H9 (cell line): ENCODE results near the gene NCOA5. TPM values are rescaled to one million over a fixed set of nuclear protein-coding genes. Genes with fewer than 3 reads are reported as not detected.

ENCODE experiments used
- DNase-seq: peaks from one replicate; pipeline ENCODE4 v3.0.0-alpha.2; 2017
- H2AFZ ChIP-seq: one replicate; pipeline ENCODE4 v1.6.1; 2013; ENCODE audit warnings: mild to moderate bottlenecking, low read length, control low read depth, moderate library complexity
- H2AK5ac ChIP-seq: 2 replicates; pipeline ENCODE4 v1.6.1; 2013; ENCODE audit warnings: low read length, control low read depth, mixed read lengths; ENCODE audit not compliant: insufficient read length
- H2BK120ac ChIP-seq: one replicate; pipeline ENCODE4 v1.6.1; 2013; ENCODE audit warnings: low read depth, mild to moderate bottlenecking, low read length, control low read depth, inconsistent platforms; ENCODE audit not compliant: poor library complexity, severe bottlenecking
- H2BK12ac ChIP-seq: 2 replicates; pipeline ENCODE4 v1.6.1; 2013; ENCODE audit warnings: low read length, control low read depth, mixed read lengths, low read depth; ENCODE audit not compliant: insufficient read length
- H2BK15ac ChIP-seq: 2 replicates; pipeline ENCODE4 v1.6.1; 2013; ENCODE audit warnings: low read depth, low read length, control low read depth
- H2BK20ac ChIP-seq: one replicate; pipeline ENCODE4 v1.6.1; 2013; ENCODE audit warnings: low read depth, mild to moderate bottlenecking, low read length, control low read depth, inconsistent platforms; ENCODE audit not compliant: poor library complexity, severe bottlenecking
- H2BK5ac ChIP-seq: 2 replicates; pipeline ENCODE4 v1.6.1; 2013; ENCODE audit warnings: low read length, control low read depth, mixed read lengths; ENCODE audit not compliant: insufficient read length
- H3K14ac ChIP-seq: 2 replicates; pipeline ENCODE4 v1.6.1; 2013; ENCODE audit warnings: low read length, control low read depth; ENCODE audit not compliant: insufficient read depth
- H3K18ac ChIP-seq: 2 replicates; pipeline ENCODE4 v1.6.1; 2013; ENCODE audit warnings: low read depth, mild to moderate bottlenecking, mixed read lengths, low read length, control low read depth; ENCODE audit not compliant: insufficient read length
- H3K23ac ChIP-seq: 2 replicates; pipeline ENCODE4 v1.6.1; 2013; ENCODE audit warnings: low read length, control low read depth, mixed read lengths, low read depth; ENCODE audit not compliant: insufficient read length
- H3K23me2 ChIP-seq: 2 replicates; pipeline ENCODE4 v1.6.1; 2013; ENCODE audit warnings: low read depth, mild to moderate bottlenecking, mixed read lengths, low read length, control low read depth; ENCODE audit not compliant: insufficient read length, poor library complexity, severe bottlenecking
- H3K27ac ChIP-seq: 2 replicates; pipeline ENCODE4 v1.5.1; 2013; ENCODE audit warnings: low read length, control low read depth, mixed read lengths, low read depth; ENCODE audit not compliant: insufficient read length
- H3K27me3 ChIP-seq: 2 replicates; pipeline ENCODE4 v1.6.1; 2013; ENCODE audit warnings: low read length, control low read depth, inconsistent platforms; ENCODE audit not compliant: insufficient read depth
- H3K4ac ChIP-seq: 2 replicates; pipeline ENCODE4 v1.6.1; 2013; ENCODE audit warnings: low read depth, mild to moderate bottlenecking, control low read depth, inconsistent platforms, low read length, moderate library complexity
- H3K4me1 ChIP-seq: 2 replicates; pipeline ENCODE4 v1.6.1; 2013; ENCODE audit warnings: low read length, control low read depth, inconsistent platforms; ENCODE audit not compliant: insufficient read depth
- H3K4me2 ChIP-seq: 2 replicates; pipeline ENCODE4 v1.6.1; 2013; ENCODE audit warnings: low read length, control low read depth, mixed read lengths; ENCODE audit not compliant: insufficient read length, insufficient read depth
- H3K56ac ChIP-seq: 2 replicates; pipeline ENCODE4 v1.6.1; 2013; ENCODE audit warnings: low read depth, mild to moderate bottlenecking, mixed read lengths, low read length, control low read depth; ENCODE audit not compliant: insufficient read length
- H3K79me1 ChIP-seq: 2 replicates; pipeline ENCODE4 v1.6.1; 2013; ENCODE audit warnings: low read depth, mild to moderate bottlenecking, moderate library complexity, low read length, control low read depth, inconsistent platforms; ENCODE audit not compliant: insufficient read depth, poor library complexity, severe bottlenecking
- H3K79me2 ChIP-seq: 2 replicates; pipeline ENCODE4 v1.6.1; 2013; ENCODE audit warnings: low read length, control low read depth, inconsistent platforms; ENCODE audit not compliant: insufficient read depth
- H3K9ac ChIP-seq: 2 replicates; pipeline ENCODE4 v1.6.1; 2013; ENCODE audit warnings: low read length, control low read depth, mixed read lengths; ENCODE audit not compliant: insufficient read length; ENCODE audit errors: extremely low read depth
- H3K9me3 ChIP-seq: one replicate; pipeline ENCODE4 v1.6.1; 2013; ENCODE audit warnings: low read depth, low read length, inconsistent platforms; ENCODE audit not compliant: control insufficient read depth
- H3T11ph ChIP-seq: one replicate; pipeline ENCODE4 v1.6.1; 2013; ENCODE audit warnings: mild to moderate bottlenecking, low read length, control low read depth, inconsistent platforms
- H4K20me1 ChIP-seq: one replicate; pipeline ENCODE4 v1.6.1; 2013; ENCODE audit not compliant: control insufficient read depth, insufficient read length, insufficient read depth
- H4K5ac ChIP-seq: 2 replicates; pipeline ENCODE4 v1.6.1; 2013; ENCODE audit warnings: low read depth, mild to moderate bottlenecking, mixed read lengths, low read length, control low read depth; ENCODE audit not compliant: insufficient read length
- H4K8ac ChIP-seq: replicated peaks from 2 replicates; pipeline ENCODE4 v1.6.1; 2013; ENCODE audit warnings: low read length, control low read depth, mixed read lengths, low read depth; ENCODE audit not compliant: insufficient read length
- H4K91ac ChIP-seq: 2 replicates; pipeline ENCODE4 v1.6.1; 2013; ENCODE audit warnings: low read depth, mild to moderate bottlenecking, moderate library complexity, mixed read lengths, low read length, control low read depth; ENCODE audit not compliant: insufficient read length
- H3K27ac Mint-ChIP-seq, 3 experiments: 2 replicates in 2 of 3; 3 replicates in 1 of 3; pipeline ENCODE4 v1.8.0; 2020 to 2021; ENCODE audit warnings: mixed read lengths in 3 of 3, mild to moderate bottlenecking in 1 of 3, moderate library complexity in 1 of 3
- H3K27me3 Mint-ChIP-seq: 2 replicates; pipeline ENCODE4 v1.8.0; 2021; ENCODE audit warnings: low read depth, mild to moderate bottlenecking, moderate library complexity, mixed read lengths
- H3K36me3 Mint-ChIP-seq, 3 experiments: 2 replicates in 2 of 3; 3 replicates in 1 of 3; pipeline ENCODE4 v1.8.0; 2020 to 2021; ENCODE audit warnings: low read depth in 3 of 3, mixed read lengths in 3 of 3; ENCODE audit not compliant: insufficient read depth in 1 of 3
- H3K4me1 Mint-ChIP-seq, 2 experiments: 2 replicates each; pipeline ENCODE4 v1.8.0; 2020; ENCODE audit warnings: mixed read lengths in 2 of 2
- H3K4me3 Mint-ChIP-seq, 2 experiments: 2 replicates in 1 of 2; 3 replicates in 1 of 2; pipeline ENCODE4 v1.8.0; 2020 to 2021; ENCODE audit warnings: mild to moderate bottlenecking in 2 of 2, mixed read lengths in 2 of 2, moderate library complexity in 1 of 2
- H3K9me3 Mint-ChIP-seq, 2 experiments: 2 replicates in 1 of 2; 3 replicates in 1 of 2; pipeline ENCODE4 v1.8.0; 2020; ENCODE audit warnings: mild to moderate bottlenecking in 2 of 2, mixed read lengths in 2 of 2, moderate library complexity in 1 of 2
- CTCF ChIP-seq: fragments of 200-600 bp; sonication (generic); conservative IDR thresholded peaks from 3 replicates; pipeline ENCODE4 v1.8.0; 2021; ENCODE audit warnings: antibody characterized with exemption, mild to moderate bottlenecking
- WGBS: extraction: QIAGEN DNeasy Blood & Tissue Kit; methylation state at CpG from one replicate; pipeline ENCODE4 v1.1.7; 2013; ENCODE audit warnings: missing lambda C conversion rate, low lambda C conversion rate, mixed read lengths; ENCODE audit not compliant: insufficient read length; ENCODE audit errors: extremely low coverage; 5-methylcytosine and 5-hydroxymethylcytosine counted together
- total RNA-seq: library from RNA; stranded (reverse); gene quantifications from 2 replicates; pipeline ENCODE4 v1.2.1, GENCODE V29; 2021

NCOA5 gene
- total RNA-seq, 1 experiment from 2014 or later, result 55.7 TPM

DNA sequence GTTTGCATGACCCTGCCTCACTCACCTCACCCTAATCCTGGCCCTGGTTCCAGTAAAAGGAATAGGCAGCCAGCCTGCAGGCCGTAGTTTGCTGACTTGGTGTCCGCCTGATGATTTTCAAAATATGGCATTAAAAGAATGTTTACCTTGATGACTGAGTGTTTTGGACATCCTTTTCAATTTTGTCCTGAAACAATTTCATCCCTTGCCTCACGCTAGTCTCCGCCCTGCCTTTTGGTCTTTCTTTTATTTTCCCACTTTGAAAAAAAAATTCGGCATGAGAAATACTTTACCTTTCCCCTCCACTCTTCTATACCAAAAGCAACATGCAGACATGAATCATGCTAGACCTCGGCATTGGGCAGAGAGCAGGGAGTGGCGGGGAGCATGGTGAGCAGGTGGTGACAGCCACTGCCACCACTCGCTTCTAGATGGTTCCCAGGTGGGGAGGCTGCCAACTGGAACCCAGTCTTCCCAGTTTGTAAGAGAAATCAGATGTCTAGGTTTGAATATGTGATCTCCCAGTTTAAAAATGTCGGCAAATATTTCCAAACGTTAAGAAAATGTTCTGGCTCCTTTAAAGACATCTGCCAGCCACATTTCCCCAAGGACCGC, 37.7 kb upstream of the NCOA5 start:
- no peak overlapping the region for H3K4ac ChIP-seq
- peaks cover 30% of the 10 kb centered on the region for H3K27me3 Mint-ChIP-seq
- no peaks in the 10 kb centered on the region for H3K4me1 ChIP-seq
- H3K23me2 ChIP-seq, result no peaks in the 10 kb centered on the region
- TF ChIP-seq CTCF, result no peak
- no peaks in the 10 kb centered on the region for H3K9me3 Mint-ChIP-seq
- no peak overlapping the region for H3K9ac ChIP-seq
- H3K4me3 Mint-ChIP-seq, result no peak overlapping the region
- H3K36me3 Mint-ChIP-seq, result peaks cover 13 to 27% (median 27%) of the 10 kb centered on the region in 3 experiments; a peak in 6 of 7 replicates
- H3K79me2 ChIP-seq, result no peaks in the 10 kb centered on the region
- no peak overlapping the region for H2BK20ac ChIP-seq
- no peaks in the 10 kb centered on the region for H3K79me1 ChIP-seq
- H3K27ac Mint-ChIP-seq, result no peak overlapping the region
- H4K8ac ChIP-seq, result no peak overlapping the region
- no peaks in the 10 kb centered on the region for H3K9me3 ChIP-seq
- no peak overlapping the region for H2BK15ac ChIP-seq
- H3K4me2 ChIP-seq, result no peak overlapping the region
- H4K91ac ChIP-seq, result no peak overlapping the region
- H3K27me3 ChIP-seq, result no peaks in the 10 kb centered on the region
- H4K5ac ChIP-seq, result no peak overlapping the region
- H4K20me1 ChIP-seq, result no peaks in the 10 kb centered on the region
- H3K27ac ChIP-seq, result no peak overlapping the region
- H3K4me1 Mint-ChIP-seq, result peaks cover 0 to 4% of the 10 kb centered on the region in 2 experiments; a peak in 2 of 4 replicates
- no peak overlapping the region for H2BK12ac ChIP-seq
- H3K56ac ChIP-seq, result no peak overlapping the region
- H3K18ac ChIP-seq, result no peak overlapping the region
- no peak overlapping the region for H2BK120ac ChIP-seq
- no CpG with 5 or more reads among the region's 11 CpGs for WGBS
- no peak overlapping the region for H2BK5ac ChIP-seq
- H3T11ph ChIP-seq, result no peak overlapping the region
- no peak overlapping the region for H3K23ac ChIP-seq
- peak; percentile 16 for DNase-seq
- no peak overlapping the region for H2AFZ ChIP-seq
- no peak overlapping the region for H3K14ac ChIP-seq
- H2AK5ac ChIP-seq, result no peak overlapping the region
